ENCODE data around the gene UBE4B.
"Not testable (repeated sequence)": the region's sequence is repeated elsewhere in the genome, so short reads cannot be mapped to it uniquely, and the experiment has no call there.

The UBE4B gene

GRCh38 chr1:10074059-10074851 is 41.5 kb downstream of the UBE4B start:
- no peak for DNase-seq

- DNase-seq, result no peak
Measured at GRCh38 chr1:10074852-10075730, 42.3 kb downstream of the UBE4B start.

- no peak for DNase-seq
Measured at GRCh38 chr1:10075732-10076131, 43.0 kb downstream of the UBE4B start.

GRCh38 chr1:10078494-10078893 is 45.7 kb downstream of the UBE4B start:
- no peak for DNase-seq

GRCh38 chr1:10080523-10080922 is 47.8 kb downstream of the UBE4B start:
- DNase-seq, result no peak

- no peak for DNase-seq
Measured at GRCh38 chr1:10082785-10083479, 50.2 kb downstream of the UBE4B start.

GRCh38 chr1:10084045-10084444 is 51.3 kb downstream of the UBE4B start:
- DNase-seq, result no peak

GRCh38 chr1:10085076-10085475 is 52.3 kb downstream of the UBE4B start:
- no peak for DNase-seq

- DNase-seq, result no peak
Measured at GRCh38 chr1:10087210-10087609, 54.5 kb downstream of the UBE4B start.

GRCh38 chr1:10101929-10102328 is 69.2 kb downstream of the UBE4B start:
- DNase-seq, result no peak

- DNase-seq, result no peak
Measured at GRCh38 chr1:10103193-10103592, 70.4 kb downstream of the UBE4B start.

- DNase-seq, result no peak
Measured at GRCh38 chr1:10104834-10105233, 72.1 kb downstream of the UBE4B start.

GRCh38 chr1:10105484-10105883 is 72.7 kb downstream of the UBE4B start:
- no peak for DNase-seq

- DNase-seq, result no peak
Measured at GRCh38 chr1:10106241-10106640, 73.5 kb downstream of the UBE4B start.

GRCh38 chr1:10106756-10107475 is 74.2 kb downstream of the UBE4B start:
- DNase-seq, result no peak

- not testable (repeated sequence) for DNase-seq
Measured at GRCh38 chr1:10107476-10107847, 74.7 kb downstream of the UBE4B start.

GRCh38 chr1:10108134-10108663 is 75.4 kb downstream of the UBE4B start:
- DNase-seq, result no peak

GRCh38 chr1:10108948-10109708 is 76.4 kb downstream of the UBE4B start:
- DNase-seq, result no peak

- no peak for DNase-seq
Measured at GRCh38 chr1:10113501-10113900, 80.7 kb downstream of the UBE4B start.

- DNase-seq, result no peak
Measured at GRCh38 chr1:10114746-10115145, 82.0 kb downstream of the UBE4B start.

- no peak for DNase-seq
Measured at GRCh38 chr1:10117132-10117531, 84.4 kb downstream of the UBE4B start.

GRCh38 chr1:10117865-10118264 is 85.1 kb downstream of the UBE4B start:
- no peak for DNase-seq

All from cerebellar nuclear complex (tissue), 1 donor.